NCI-H128 (cell line): ENCODE results near the gene IPO9.
A peak's percentile ranks its signal among the peaks of the same experiment; 100 is the strongest.

ENCODE experiments used
- DNase-seq: peaks from one replicate; lab custom pipeline; 2025; ENCODE audit not compliant: unreplicated experiment; lab: John Stamatoyannopoulos, UW

IPO9 gene

GRCh38 chr1:201828820-201829774, at the start of gene IPO9:
Gene IPO9, plus strand, starts transcription at chr1:201829157. Its CDS starts 53 bp downstream, at chr1:201829210.
- peak; percentile 97 for DNase-seq

GRCh38 chr1:201779351-201779880, 49.5 kb upstream of the IPO9 start:
- DNase-seq, result no peak

- no peak for DNase-seq
Measured at GRCh38 chr1:201780952-201781351, 48.0 kb upstream of the IPO9 start.

- no peak for DNase-seq
Measured at GRCh38 chr1:201781437-201781836, 47.5 kb upstream of the IPO9 start.

- DNase-seq, result no peak
Measured at GRCh38 chr1:201782353-201782752, 46.6 kb upstream of the IPO9 start.

GRCh38 chr1:201783058-201783457, 45.9 kb upstream of the IPO9 start:
- no peak for DNase-seq

GRCh38 chr1:201783572-201783971, 45.4 kb upstream of the IPO9 start:
- no peak for DNase-seq

- no peak for DNase-seq
Measured at GRCh38 chr1:201785291-201785690, 43.7 kb upstream of the IPO9 start.

GRCh38 chr1:201786824-201787223, 42.1 kb upstream of the IPO9 start:
- DNase-seq, result no peak

GRCh38 chr1:201788296-201788695, 40.7 kb upstream of the IPO9 start:
- no peak for DNase-seq

GRCh38 chr1:201789245-201789644, 39.7 kb upstream of the IPO9 start:
- DNase-seq, result no peak

- no peak for DNase-seq
Measured at GRCh38 chr1:201790261-201790660, 38.7 kb upstream of the IPO9 start.

- no peak for DNase-seq
Measured at GRCh38 chr1:201791051-201791778, 37.7 kb upstream of the IPO9 start.

GRCh38 chr1:201791779-201792173, 37.2 kb upstream of the IPO9 start:
- no peak for DNase-seq

- DNase-seq, result peak; percentile 69
Measured at GRCh38 chr1:201792534-201793305, 36.2 kb upstream of the IPO9 start.

- DNase-seq, result no peak
Measured at GRCh38 chr1:201793306-201793925, 35.5 kb upstream of the IPO9 start.

- no peak for DNase-seq
Measured at GRCh38 chr1:201795066-201795465, 33.9 kb upstream of the IPO9 start.

- no peak for DNase-seq
Measured at GRCh38 chr1:201800246-201800645, 28.7 kb upstream of the IPO9 start.

- no peak for DNase-seq
Measured at GRCh38 chr1:201806801-201807200, 22.2 kb upstream of the IPO9 start.

- no peak for DNase-seq
Measured at GRCh38 chr1:201807958-201808632, 20.9 kb upstream of the IPO9 start.
